ENCODE data around the gene GRK1.

The GRK1 gene

DNA sequence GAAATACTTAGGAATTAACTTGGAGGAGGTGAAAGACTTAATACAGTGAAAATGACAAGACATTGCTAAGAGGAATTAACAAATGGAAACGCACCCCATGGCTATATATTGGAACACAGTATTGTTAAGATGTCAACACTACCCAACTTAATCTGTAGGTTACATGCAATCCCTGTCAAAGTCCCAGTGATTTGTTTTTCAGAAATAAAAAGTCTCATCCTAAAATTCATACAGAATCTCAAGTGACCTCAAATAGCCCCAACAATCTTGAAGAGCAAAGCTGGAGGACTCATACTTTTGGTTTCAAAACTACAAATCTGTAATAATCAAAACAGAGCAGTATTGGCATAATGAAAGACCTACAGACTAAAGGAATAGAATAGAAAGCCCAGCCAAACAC, 22.2 kb upstream of the GRK1 start:
- peaks cover 9% of the 10 kb centered on the region for H3K36me3 ChIP-seq (ENCODE audit: control insufficient read depth, low read depth, low read length)
- H3K9ac ChIP-seq (ENCODE audit: low read length), result no peak overlapping the region
- no peaks in the 10 kb centered on the region for H3K27me3 ChIP-seq (ENCODE audit: control insufficient read depth, insufficient read depth, low read length)
- no peak overlapping the region for H3K4me3 ChIP-seq (ENCODE audit: low read length)
- no peaks in the 10 kb centered on the region for H3K9me3 ChIP-seq (ENCODE audit: control insufficient read depth, low read depth, low read length)
- no peaks in the 10 kb centered on the region for H3K4me1 ChIP-seq (ENCODE audit: control insufficient read depth, low read depth, low read length)
- no peak overlapping the region for H3K27ac ChIP-seq (ENCODE audit: low read length)

DNA sequence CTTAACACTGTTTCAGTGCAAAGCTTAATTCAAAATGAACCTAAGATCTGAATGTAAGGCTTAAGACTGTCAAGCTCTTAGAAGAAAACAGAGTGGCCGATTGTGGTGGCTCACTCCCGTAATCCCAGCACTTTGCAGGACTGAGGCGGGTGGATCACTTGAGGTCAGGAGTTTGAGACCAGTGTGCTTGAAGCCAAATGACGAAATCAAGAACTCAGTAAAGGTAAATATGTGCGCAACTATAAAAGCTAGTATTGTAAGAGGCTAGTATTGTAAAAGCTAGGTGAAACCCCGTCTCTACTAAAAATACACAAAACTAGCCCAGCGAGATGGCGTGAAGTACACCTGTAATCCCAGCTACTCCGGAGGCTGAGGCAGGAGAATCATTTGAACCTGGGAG, 21.7 kb upstream of the GRK1 start:
- H3K36me3 ChIP-seq (ENCODE audit: control insufficient read depth, low read depth, low read length), result peaks cover 4% of the 10 kb centered on the region
- no peak overlapping the region for H3K4me3 ChIP-seq (ENCODE audit: low read length)
- no peak overlapping the region for H3K27ac ChIP-seq (ENCODE audit: low read length)
- H3K9ac ChIP-seq (ENCODE audit: low read length), result no peak overlapping the region
- no peaks in the 10 kb centered on the region for H3K27me3 ChIP-seq (ENCODE audit: control insufficient read depth, insufficient read depth, low read length)
- no peaks in the 10 kb centered on the region for H3K4me1 ChIP-seq (ENCODE audit: control insufficient read depth, low read depth, low read length)
- no peaks in the 10 kb centered on the region for H3K9me3 ChIP-seq (ENCODE audit: control insufficient read depth, low read depth, low read length)

GRCh38 chr13:113646376-113646775, 20.6 kb upstream of the GRK1 start:
- Histone ChIP-seq H3K9me3 (ENCODE audit: control insufficient read depth, low read depth, low read length) (no peaks in the 10 kb centered on the region), H3K27ac (ENCODE audit: low read length) (no peak overlapping the region), H3K4me3 (ENCODE audit: low read length) (no peak overlapping the region), H3K36me3 (ENCODE audit: control insufficient read depth, low read depth, low read length) (no peaks in the 10 kb centered on the region), H3K27me3 (ENCODE audit: control insufficient read depth, insufficient read depth, low read length) (no peaks in the 10 kb centered on the region), H3K9ac (ENCODE audit: low read length) (no peak overlapping the region), H3K4me1 (ENCODE audit: control insufficient read depth, low read depth, low read length) (no peaks in the 10 kb centered on the region)

- Histone ChIP-seq H3K4me1 (ENCODE audit: control insufficient read depth, low read depth, low read length) (no peaks in the 10 kb centered on the region), H3K9me3 (ENCODE audit: control insufficient read depth, low read depth, low read length) (no peaks in the 10 kb centered on the region), H3K36me3 (ENCODE audit: control insufficient read depth, low read depth, low read length) (no peaks in the 10 kb centered on the region), H3K27me3 (ENCODE audit: control insufficient read depth, insufficient read depth, low read length) (no peaks in the 10 kb centered on the region), H3K9ac (ENCODE audit: low read length) (no peak overlapping the region), H3K4me3 (ENCODE audit: low read length) (no peak overlapping the region), H3K27ac (ENCODE audit: low read length) (no peak overlapping the region)
Measured at GRCh38 chr13:113646921-113647340, 20.1 kb upstream of the GRK1 start.

- no peak overlapping the region for H3K27ac ChIP-seq (ENCODE audit: low read length)
Measured at GRCh38 chr13:113647351-113648215, 19.4 kb upstream of the GRK1 start.

GRCh38 chr13:113648216-113648610, 18.8 kb upstream of the GRK1 start:
- H3K36me3 ChIP-seq (ENCODE audit: control insufficient read depth, low read depth, low read length), result no peaks in the 10 kb centered on the region
- no peaks in the 10 kb centered on the region for H3K27me3 ChIP-seq (ENCODE audit: control insufficient read depth, insufficient read depth, low read length)
- no peaks in the 10 kb centered on the region for H3K4me1 ChIP-seq (ENCODE audit: control insufficient read depth, low read depth, low read length)
- no peak overlapping the region for H3K27ac ChIP-seq (ENCODE audit: low read length)
- H3K9me3 ChIP-seq (ENCODE audit: control insufficient read depth, low read depth, low read length), result no peaks in the 10 kb centered on the region
- H3K4me3 ChIP-seq (ENCODE audit: low read length), result no peak overlapping the region
- H3K9ac ChIP-seq (ENCODE audit: low read length), result no peak overlapping the region

More at GRCh38 chr13:113647351-113648215, 19.4 kb upstream of the GRK1 start:
- no peaks in the 10 kb centered on the region for H3K4me1 ChIP-seq (ENCODE audit: control insufficient read depth, low read depth, low read length)
- H3K27me3 ChIP-seq (ENCODE audit: control insufficient read depth, insufficient read depth, low read length), result no peaks in the 10 kb centered on the region
- H3K9ac ChIP-seq (ENCODE audit: low read length), result no peak overlapping the region
- no peaks in the 10 kb centered on the region for H3K36me3 ChIP-seq (ENCODE audit: control insufficient read depth, low read depth, low read length)
- H3K4me3 ChIP-seq (ENCODE audit: low read length), result no peak overlapping the region
- H3K9me3 ChIP-seq (ENCODE audit: control insufficient read depth, low read depth, low read length), result no peaks in the 10 kb centered on the region

DNA sequence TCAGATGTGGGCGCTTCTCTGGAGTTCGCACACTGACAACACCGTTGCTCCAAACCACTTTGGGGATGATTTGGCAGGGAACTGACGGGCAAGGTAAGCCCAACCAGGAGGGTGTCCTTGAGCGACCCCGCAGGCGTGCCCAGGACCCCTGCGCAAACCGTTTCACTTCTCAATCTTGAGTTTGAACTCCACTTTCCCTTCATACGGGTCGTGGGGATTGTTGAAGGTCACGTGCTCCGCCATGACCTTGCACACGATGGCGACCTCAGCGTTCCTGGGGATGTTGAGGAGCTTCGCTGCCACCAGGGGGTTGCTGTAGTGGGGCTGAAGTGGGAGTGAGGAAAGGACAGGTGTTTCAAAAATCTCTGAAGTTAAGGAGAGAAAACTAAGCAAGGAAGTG, 17.8 kb upstream of the GRK1 start:
- Histone ChIP-seq H3K9ac (ENCODE audit: low read length) (no peak overlapping the region), H3K4me3 (ENCODE audit: low read length) (no peak overlapping the region), H3K27ac (ENCODE audit: low read length) (no peak overlapping the region), H3K9me3 (ENCODE audit: control insufficient read depth, low read depth, low read length) (no peaks in the 10 kb centered on the region), H3K36me3 (ENCODE audit: control insufficient read depth, low read depth, low read length) (no peaks in the 10 kb centered on the region), H3K27me3 (ENCODE audit: control insufficient read depth, insufficient read depth, low read length) (no peaks in the 10 kb centered on the region), H3K4me1 (ENCODE audit: control insufficient read depth, low read depth, low read length) (no peaks in the 10 kb centered on the region)

GRCh38 chr13:113650275-113650674, 16.7 kb upstream of the GRK1 start:
- no peaks in the 10 kb centered on the region for H3K27me3 ChIP-seq (ENCODE audit: control insufficient read depth, insufficient read depth, low read length)
- H3K4me3 ChIP-seq (ENCODE audit: low read length), result no peak overlapping the region
- H3K9me3 ChIP-seq (ENCODE audit: control insufficient read depth, low read depth, low read length), result no peaks in the 10 kb centered on the region
- no peaks in the 10 kb centered on the region for H3K36me3 ChIP-seq (ENCODE audit: control insufficient read depth, low read depth, low read length)
- H3K9ac ChIP-seq (ENCODE audit: low read length), result no peak overlapping the region
- H3K4me1 ChIP-seq (ENCODE audit: control insufficient read depth, low read depth, low read length), result no peaks in the 10 kb centered on the region
- no peak overlapping the region for H3K27ac ChIP-seq (ENCODE audit: low read length)

- Histone ChIP-seq H3K27ac (ENCODE audit: low read length) (no peak overlapping the region), H3K36me3 (ENCODE audit: control insufficient read depth, low read depth, low read length) (no peaks in the 10 kb centered on the region), H3K9ac (ENCODE audit: low read length) (no peak overlapping the region), H3K9me3 (ENCODE audit: control insufficient read depth, low read depth, low read length) (no peaks in the 10 kb centered on the region), H3K4me1 (ENCODE audit: control insufficient read depth, low read depth, low read length) (no peaks in the 10 kb centered on the region), H3K27me3 (ENCODE audit: control insufficient read depth, insufficient read depth, low read length) (no peaks in the 10 kb centered on the region), H3K4me3 (ENCODE audit: low read length) (no peak overlapping the region)
Measured at GRCh38 chr13:113650731-113651148, 16.3 kb upstream of the GRK1 start.

DNA sequence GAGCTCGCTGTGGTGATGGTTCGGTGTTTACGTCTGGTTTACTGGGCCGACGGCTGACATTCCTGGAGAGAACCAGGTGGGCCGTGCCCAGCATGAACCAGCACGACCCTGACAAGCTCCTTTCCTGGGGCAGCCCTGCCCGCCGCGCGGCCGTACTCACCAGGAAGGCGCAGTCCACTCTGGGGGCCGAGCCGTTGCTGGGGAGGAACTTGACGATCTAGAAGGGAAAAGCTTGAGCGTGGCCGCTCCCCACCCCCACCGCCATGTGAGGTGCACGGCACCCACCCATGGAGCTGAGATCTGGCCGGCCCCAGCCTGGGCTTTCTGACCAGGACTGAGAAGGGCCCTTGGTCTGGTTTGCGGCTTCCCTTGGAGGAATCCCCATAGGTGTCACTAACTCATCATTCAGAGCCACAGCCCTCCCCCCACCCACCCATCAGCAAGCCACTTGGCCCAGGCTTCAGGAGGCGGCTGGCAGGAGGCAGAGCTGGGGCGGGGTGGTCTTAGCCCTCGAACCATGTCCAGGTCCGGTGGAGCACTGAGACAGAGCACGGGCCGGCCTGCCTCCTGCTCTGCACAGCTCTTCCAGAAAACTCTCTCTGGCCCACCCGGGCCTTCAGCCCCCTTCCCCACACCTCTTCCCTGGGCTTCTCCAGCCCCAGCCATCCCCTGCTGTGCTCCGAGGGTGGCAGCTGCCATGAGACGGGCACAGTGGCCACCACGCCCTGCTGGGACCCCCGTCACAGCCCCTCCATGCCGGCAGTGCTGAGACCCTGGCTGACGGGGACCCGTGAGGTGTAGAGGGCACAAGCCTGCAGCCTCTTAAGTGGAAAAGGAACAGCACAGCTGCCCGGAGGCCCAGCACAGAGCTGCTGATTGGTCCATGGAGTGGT, 15.3 kb upstream of the GRK1 start:
- Histone ChIP-seq H3K27ac (ENCODE audit: low read length) (no peak overlapping the region), H3K4me3 (ENCODE audit: low read length) (no peak overlapping the region), H3K9ac (ENCODE audit: low read length) (no peak overlapping the region), H3K36me3 (ENCODE audit: control insufficient read depth, low read depth, low read length) (no peaks in the 10 kb centered on the region), H3K9me3 (ENCODE audit: control insufficient read depth, low read depth, low read length) (no peaks in the 10 kb centered on the region), H3K4me1 (ENCODE audit: control insufficient read depth, low read depth, low read length) (no peaks in the 10 kb centered on the region), H3K27me3 (ENCODE audit: control insufficient read depth, insufficient read depth, low read length) (no peaks in the 10 kb centered on the region)

DNA sequence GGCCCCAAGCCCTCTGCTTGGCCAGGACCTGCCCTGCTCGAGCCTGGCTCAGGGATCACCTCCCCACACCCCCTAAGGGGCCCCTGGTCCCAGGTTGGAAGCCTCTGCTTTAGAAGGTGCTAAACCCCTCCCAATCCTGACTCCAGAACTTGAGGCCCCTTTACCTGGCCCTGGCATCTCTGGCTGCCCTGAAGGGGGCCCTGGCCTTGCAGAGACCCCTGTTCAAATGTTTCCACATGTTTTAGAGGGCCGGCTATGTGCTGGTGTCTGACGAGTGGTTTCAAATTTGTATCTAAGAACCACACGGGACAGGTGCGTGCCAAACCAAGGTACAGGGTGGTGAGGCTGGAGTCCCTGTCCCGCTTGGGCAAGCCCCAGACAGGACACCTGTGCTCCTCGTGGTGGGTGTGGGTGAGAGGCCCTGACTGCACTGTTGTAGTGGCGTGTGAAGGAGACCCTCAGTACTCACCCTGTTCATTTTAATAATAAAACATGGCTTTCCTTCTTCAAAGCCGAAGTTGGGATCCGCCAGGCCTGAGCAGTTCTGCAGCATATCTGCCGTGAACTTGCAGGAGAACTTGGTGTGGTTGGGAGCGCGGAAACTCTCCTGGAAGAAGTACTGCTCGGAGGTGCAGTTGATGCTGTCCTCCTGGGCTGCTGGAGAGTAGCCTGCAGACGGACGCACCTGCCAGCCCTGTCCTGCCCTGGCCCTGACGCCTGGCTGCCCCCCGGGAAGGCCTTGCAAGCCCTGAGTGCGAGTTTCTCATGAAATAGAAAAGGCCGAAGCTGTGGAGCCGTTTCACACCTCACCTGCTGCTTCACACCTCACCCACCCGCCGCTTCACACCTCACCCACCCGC, 14.4 kb upstream of the GRK1 start:
- Histone ChIP-seq H3K27me3 (ENCODE audit: control insufficient read depth, insufficient read depth, low read length) (no peaks in the 10 kb centered on the region), H3K4me1 (ENCODE audit: control insufficient read depth, low read depth, low read length) (no peaks in the 10 kb centered on the region), H3K9me3 (ENCODE audit: control insufficient read depth, low read depth, low read length) (no peaks in the 10 kb centered on the region), H3K27ac (ENCODE audit: low read length) (no peak overlapping the region), H3K9ac (ENCODE audit: low read length) (no peak overlapping the region), H3K36me3 (ENCODE audit: control insufficient read depth, low read depth, low read length) (no peaks in the 10 kb centered on the region), H3K4me3 (ENCODE audit: low read length) (no peak overlapping the region)
